ENCODE measurements around the gene HOXB6. TPM values are rescaled to one million over a fixed set of nuclear protein-coding genes. Genes with fewer than 3 reads are reported as not detected.

HOXB6 gene
- total RNA-seq, 1 experiment from 2014 or later, result 64.8 TPM

- no peak for ATAC-seq
- ChIA-PET RAD21 (ENCODE audit: low non-redundant PET in 1 of 2, low total read pairs in 2 of 2, uncharacterized antibody in 2 of 2, unreplicated experiment in 2 of 2) (no interaction called here), CTCF (interaction anchor here (0.9 kb wide), 1 partner anchor 11 kb away, joined by 3 read pairs; no protein-coding TSS in a partner anchor), POLR2A (no interaction called here)
- H3K4me1 ChIP-seq (ENCODE audit: control insufficient read depth in 1 of 2, insufficient read depth in 2 of 2, low read length in 2 of 2), result peaks cover 6 to 21% of the 10 kb centered on the region in 2 experiments; a peak in 3 of 4 replicates
- H2AFZ ChIP-seq (ENCODE audit: low read depth, low read length, poor library complexity, severe bottlenecking), result no peak overlapping the region
- BruUV-seq (replicated peaks), result no TSS peak
- no peak for DNase-seq (ENCODE audit: low read depth, low spot score)
- intact Hi-C loops (cut with micrococcal nuclease), result no loop called here
- H3K9me2 ChIP-seq (ENCODE audit: insufficient read depth), result no peaks in the 10 kb centered on the region
- no peaks in the 10 kb centered on the region for H4K20me1 ChIP-seq (ENCODE audit: insufficient read depth)
- no peaks in the 10 kb centered on the region; a peak in 1 of 4 replicates for H3K36me3 ChIP-seq (ENCODE audit: control insufficient read depth in 1 of 2, insufficient read depth in 2 of 2, low read length in 2 of 2)
- H3K9ac ChIP-seq (ENCODE audit: low read length), result peak overlapping the region; percentile 70
- peak overlapping the region; percentile 57 to 58 for H3K4me3 ChIP-seq (replicated peaks in 1 of 2; ENCODE audit: low read depth in 1 of 2, low read length in 2 of 2)
- peak; percentile 82 for TF ChIP-seq EGR1 (IDR thresholded peaks at IDR 0.05; ENCODE audit: low read depth)
- TF ChIP-seq RAD21 (IDR thresholded peaks at IDR 0.05; ENCODE audit: low read depth), result no peak
- peaks cover 85% of the 10 kb centered on the region for H3K79me2 ChIP-seq (ENCODE audit: insufficient read depth, low read length)
- no peaks in the 10 kb centered on the region for H3K27me3 ChIP-seq (ENCODE audit: insufficient read depth, low read length)
- H3K4me2 ChIP-seq (ENCODE audit: low read length), result peak overlapping the region; percentile 66
- no peaks in the 10 kb centered on the region for H3K9me3 ChIP-seq (ENCODE audit: control insufficient read depth in 1 of 2, insufficient read depth in 1 of 2, low read depth in 1 of 2, low read length in 2 of 2)
- peak overlapping the region; percentile 91 for H3K27ac ChIP-seq (ENCODE audit: low read depth, low read length)
Measured at GRCh38 chr17:48576479-48577309, 28.1 kb downstream of the HOXB6 start.

- Histone ChIP-seq H3K79me2 (ENCODE audit: insufficient read depth, low read length) (peaks cover 83% of the 10 kb centered on the region), H3K4me1 (ENCODE audit: control insufficient read depth in 1 of 2, insufficient read depth in 2 of 2, low read length in 2 of 2) (peaks cover 2 to 16% of the 10 kb centered on the region in 2 experiments; a peak in 3 of 4 replicates), H3K9ac (ENCODE audit: low read length) (no peak overlapping the region), H3K36me3 (ENCODE audit: control insufficient read depth in 1 of 2, insufficient read depth in 2 of 2, low read length in 2 of 2) (no peaks in the 10 kb centered on the region; a peak in 1 of 4 replicates), H3K9me2 (ENCODE audit: insufficient read depth) (no peaks in the 10 kb centered on the region), H3K27me3 (ENCODE audit: insufficient read depth, low read length) (no peaks in the 10 kb centered on the region), H3K4me3 (replicated peaks in 1 of 2; ENCODE audit: low read depth in 1 of 2, low read length in 2 of 2) (no peak overlapping the region), H2AFZ (ENCODE audit: low read depth, low read length, poor library complexity, severe bottlenecking) (no peak overlapping the region), H3K9me3 (ENCODE audit: control insufficient read depth in 1 of 2, insufficient read depth in 1 of 2, low read depth in 1 of 2, low read length in 2 of 2) (no peaks in the 10 kb centered on the region), H3K27ac (ENCODE audit: low read depth, low read length) (peak overlapping the region; percentile 25; the same call in 1 of the 2 replicates), H3K4me2 (ENCODE audit: low read length) (peak overlapping the region; percentile 66), H4K20me1 (ENCODE audit: insufficient read depth) (no peaks in the 10 kb centered on the region)
- CTCF ChIA-PET, result no interaction called here
- intact Hi-C loops (cut with micrococcal nuclease), result no loop called here
- ATAC-seq (no peak), DNase-seq (ENCODE audit: low read depth, low spot score) (no peak)
- BruUV-seq (replicated peaks), result TSS peak; percentile 18
- POLR2A ChIA-PET, result no interaction called here
- RAD21 ChIA-PET (ENCODE audit: low non-redundant PET in 1 of 2, low total read pairs in 2 of 2, uncharacterized antibody in 2 of 2, unreplicated experiment in 2 of 2), result no interaction called here
- TF ChIP-seq CBX3 (IDR thresholded peaks at IDR 0.05; ENCODE audit: low read depth) (no peak), ELF1 (IDR thresholded peaks at IDR 0.05; ENCODE audit: borderline replicate concordance, low read depth) (no peak), JUND (IDR thresholded peaks at IDR 0.05) (no peak), POLR2AphosphoS5 (IDR thresholded peaks at IDR 0.05; ENCODE audit: low read depth, low read length) (no peak), SP1 (IDR thresholded peaks at IDR 0.05; ENCODE audit: low read depth) (no peak), ZBTB33 (IDR thresholded peaks at IDR 0.05; ENCODE audit: extremely low read depth, insufficient replicate concordance, low read length) (no peak), CTCF (IDR thresholded peaks at IDR 0.05 in 2 of 3, conservative IDR thresholded peaks at IDR 0.05 in 1 of 3; ENCODE audit: borderline replicate concordance in 1 of 3, insufficient read depth in 1 of 3, low read depth in 2 of 3, low read length in 2 of 3) (no peak), RAD21 (IDR thresholded peaks at IDR 0.05; ENCODE audit: low read depth) (no peak), EZH2phosphoT487 (IDR thresholded peaks at IDR 0.05; ENCODE audit: borderline replicate concordance) (no peak)
Measured at GRCh38 chr17:48575673-48576478, 28.9 kb downstream of the HOXB6 start.
